HG03039 (cell line): Measurements from ENCODE around the gene DHX36.

ENCODE experiments used
- ATAC-seq: cut with Tn5 transposase; IDR thresholded peaks from one replicate; pipeline ENCODE4 v1.9.1; 2021; ENCODE audit warnings: mild to moderate bottlenecking, moderate library complexity; ENCODE audit not compliant: unreplicated experiment

DHX36 gene

DNA sequence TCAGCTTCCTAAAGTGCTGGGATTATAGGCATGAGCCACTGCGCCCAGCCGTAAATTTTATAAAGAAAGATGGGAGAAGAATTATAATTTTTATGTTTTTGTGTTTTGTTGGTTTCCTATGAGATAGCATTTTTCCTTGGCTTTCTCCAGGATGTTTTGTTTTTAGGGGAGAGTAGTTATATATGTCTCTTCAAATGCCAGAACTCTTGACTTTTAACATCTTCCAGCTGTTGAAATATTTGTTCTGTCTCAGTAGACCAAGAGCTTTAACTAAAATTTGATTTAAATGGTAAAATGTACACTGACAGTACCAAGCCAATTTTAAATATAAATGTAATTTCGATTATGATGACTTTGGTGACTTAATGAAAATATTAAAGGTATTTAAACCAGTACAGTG is 96.8 kb downstream of the DHX36 start:
- ATAC-seq: no peak

DNA sequence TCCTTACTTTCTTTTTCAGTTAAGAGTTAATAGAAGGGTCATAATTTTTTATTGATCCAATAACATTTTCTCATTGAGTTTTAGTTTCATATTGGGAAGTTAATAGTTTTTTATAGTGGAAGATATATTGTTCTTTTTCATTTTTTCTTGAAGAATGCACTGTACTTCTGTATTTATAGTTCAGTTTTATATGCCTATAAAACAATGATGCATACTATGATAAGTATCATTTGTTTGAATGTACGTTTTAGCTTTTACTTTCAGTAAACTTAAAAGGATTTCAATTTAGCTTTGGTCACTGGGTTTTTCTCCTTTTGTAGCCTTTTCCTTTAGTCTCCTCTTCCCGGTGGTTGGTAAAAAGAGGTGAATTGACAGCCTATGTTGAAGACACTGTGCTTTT is 98.8 kb downstream of the DHX36 start:
- no peak for ATAC-seq

DNA sequence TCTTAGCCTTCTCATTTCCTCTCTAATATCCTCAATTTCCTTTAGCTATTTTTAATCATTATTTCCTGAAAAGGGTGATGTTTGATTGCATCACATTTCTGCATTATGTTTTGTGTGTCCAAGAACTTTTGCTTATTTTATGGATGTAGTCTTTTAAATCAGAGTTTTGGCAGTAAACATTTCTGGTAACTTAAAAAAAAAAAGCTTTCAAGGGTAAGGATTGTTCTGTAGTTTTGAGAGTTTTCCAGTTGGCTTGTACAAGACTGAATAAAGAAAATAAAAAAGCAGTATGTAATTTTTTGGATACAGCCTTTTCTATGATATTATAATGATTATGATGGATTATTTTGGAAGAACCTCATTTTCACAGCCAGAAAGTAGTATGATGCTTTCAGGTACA is 99.4 kb downstream of the DHX36 start:
- ATAC-seq: no peak

DNA sequence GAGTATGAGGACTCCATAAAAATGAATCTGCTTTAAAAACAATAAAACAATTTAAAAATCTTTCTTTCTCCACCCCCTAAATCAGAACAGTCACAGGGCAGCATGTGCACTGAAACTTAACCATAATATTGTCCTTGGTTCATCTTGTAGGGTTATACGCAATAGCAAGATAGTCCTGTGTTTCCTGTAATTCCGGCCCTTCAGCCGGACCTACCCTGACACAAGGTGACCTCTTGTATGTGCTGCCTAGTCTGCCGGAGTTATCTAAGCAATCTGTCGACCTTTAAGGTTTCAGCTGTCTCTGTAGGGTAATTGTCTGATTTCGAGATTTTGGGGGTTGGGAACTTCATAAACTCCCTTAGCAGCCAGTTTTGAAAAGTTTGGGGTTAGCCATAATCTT is 99.9 kb downstream of the DHX36 start:
- no peak for ATAC-seq

DNA sequence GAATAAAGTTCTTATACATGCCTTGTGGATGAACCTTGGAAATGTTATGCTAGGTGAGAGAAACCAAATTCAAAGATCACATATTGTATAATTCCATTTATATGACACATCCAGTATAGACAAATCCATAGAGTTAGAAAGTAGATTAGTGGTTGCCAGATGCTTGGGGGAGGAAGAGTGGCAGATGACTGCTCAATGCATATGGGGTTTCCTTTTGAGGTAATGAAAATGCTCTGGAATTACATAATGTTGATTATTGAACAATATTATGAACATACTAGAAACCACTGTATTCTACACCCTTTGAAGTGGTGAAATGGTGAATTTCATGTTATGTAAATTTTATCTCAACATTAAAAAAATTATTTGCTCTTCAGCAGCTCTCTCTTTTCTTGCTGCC is 100.8 kb downstream of the DHX36 start:
- ATAC-seq: no peak
